CD8-positive, alpha-beta memory T cell (primary cell): ENCODE results near the gene PHF21A. TPM values are rescaled to one million over a fixed set of nuclear protein-coding genes. Genes with fewer than 3 reads are reported as not detected.
A peak's percentile ranks its signal among the peaks of the same experiment; 100 is the strongest.
"Not testable (repeated sequence)": the region's sequence is repeated elsewhere in the genome, so short reads cannot be mapped to it uniquely, and the experiment has no call there.

Source experiments
- CTCF ChIA-PET: fragments of 350-600 bp; sonication (Branson Sonifier 250); formaldehyde crosslinking; loops from one replicate; lab custom pipeline; 2021; ENCODE audit warnings: antibody characterized with exemption; lab: Charles Lee
- POLR2A ChIA-PET: fragments of 350-600 bp; sonication (Branson Sonifier 250); formaldehyde crosslinking; loops from one replicate; lab custom pipeline; 2021; ENCODE audit warnings: antibody characterized with exemption; lab: Charles Lee
- DNase-seq, 5 donors: peaks; one replicate each; pipeline versions ENCODE4 v3.0.0 to v3.0.0-alpha.2; 2020 to 2022; ENCODE audit warnings: mixed read lengths in 1 of 5
- H3K27ac ChIP-seq: one replicate; pipeline ENCODE4 v1.7.0; 2013; ENCODE audit warnings: low read depth, mild to moderate bottlenecking, low read length, moderate library complexity
- H3K27me3 ChIP-seq: 2 replicates; pipeline ENCODE4 v1.7.0; 2013; ENCODE audit warnings: low read length, mild to moderate bottlenecking; ENCODE audit not compliant: insufficient read depth, poor library complexity, severe bottlenecking
- H3K36me3 ChIP-seq: 2 replicates; pipeline ENCODE4 v1.7.0; 2013; ENCODE audit warnings: mild to moderate bottlenecking, low read length, moderate library complexity; ENCODE audit not compliant: insufficient read depth
- H3K4me1 ChIP-seq: 2 replicates; pipeline ENCODE4 v1.7.0; 2013; ENCODE audit warnings: mild to moderate bottlenecking, low read length, moderate library complexity; ENCODE audit not compliant: insufficient read depth
- H3K4me3 ChIP-seq: 2 replicates; pipeline ENCODE4 v1.7.0; 2013; ENCODE audit warnings: mild to moderate bottlenecking, low read length
- H3K9me3 ChIP-seq: 2 replicates; pipeline ENCODE4 v1.7.0; 2013; ENCODE audit warnings: mild to moderate bottlenecking, low read length
- H3K27ac Mint-ChIP-seq, 8 donors: one replicate each; pipeline ENCODE4 v1.8.0; 2020 to 2021; ENCODE audit warnings: mixed read lengths in 8 of 8, mild to moderate bottlenecking in 6 of 8, inconsistent platforms in 3 of 8, moderate library complexity in 3 of 8
- H3K27me3 Mint-ChIP-seq, 2 donors: one replicate each; pipeline ENCODE4 v1.8.0; 2020 to 2021; ENCODE audit warnings: mixed read lengths in 2 of 2, mild to moderate bottlenecking in 1 of 2, moderate library complexity in 1 of 2
- H3K36me3 Mint-ChIP-seq, 3 donors: one replicate each; pipeline ENCODE4 v1.8.0; 2020 to 2021; ENCODE audit warnings: mixed read lengths in 3 of 3, inconsistent platforms in 1 of 3, mild to moderate bottlenecking in 1 of 3
- H3K4me1 Mint-ChIP-seq, 3 donors: one replicate each; pipeline ENCODE4 v1.8.0; 2020 to 2021; ENCODE audit warnings: mixed read lengths in 3 of 3, inconsistent platforms in 1 of 3, mild to moderate bottlenecking in 1 of 3
- H3K4me3 Mint-ChIP-seq, 7 donors: one replicate each; pipeline ENCODE4 v1.8.0; 2020 to 2021; ENCODE audit warnings: mixed read lengths in 7 of 7, mild to moderate bottlenecking in 6 of 7, moderate library complexity in 4 of 7, inconsistent platforms in 2 of 7
- H3K9me3 Mint-ChIP-seq, 5 donors: one replicate each; pipeline ENCODE4 v1.8.0; 2020 to 2022; ENCODE audit warnings: mixed read lengths in 5 of 5, mild to moderate bottlenecking in 3 of 5, moderate library complexity in 2 of 5, inconsistent platforms in 1 of 5
- polyA plus RNA-seq: library from polyadenylated mRNA; unstranded; fragments of 300-500 nt; fragmentation: Illumina TruSeq; gene quantifications from one replicate; pipeline ENCODE4 v1.2.3, GENCODE V29; 2021
- total RNA-seq, 2 experiments: library from RNA; stranded (reverse); gene quantifications; one replicate each; pipeline ENCODE4 v1.2.3, GENCODE V29; 2021

The PHF21A gene
- total and polyA plus RNA-seq, 3 experiments from 2014 or later = 14.1 to 33.5 (median 30.5) TPM

- Histone ChIP-seq H3K27ac (peak overlapping the region; percentile 55), H3K36me3 (no peaks in the 10 kb centered on the region), H3K9me3 (no peaks in the 10 kb centered on the region), H3K4me3 (no peak overlapping the region), H3K4me1 (peaks cover 9% of the 10 kb centered on the region), H3K27me3 (no peaks in the 10 kb centered on the region)
- no peaks in the 10 kb centered on the region for H3K27me3 Mint-ChIP-seq
- H3K4me1 Mint-ChIP-seq = peaks cover 14 to 45% (median 28%) of the 10 kb centered on the region in 3 donors
- H3K27ac Mint-ChIP-seq = peak overlapping the region in 2 of 8 donors; percentile 17 to 82
- CTCF ChIA-PET = interaction anchor here (1.0 to 1.6 kb wide), 2 partner anchors 27 to 29 kb away, joined by 3 to 4 read pairs; no protein-coding TSS in a partner anchor
- no peak overlapping the region for H3K4me3 Mint-ChIP-seq
- peaks cover 0 to 3% (median 0%) of the 10 kb centered on the region in 3 donors for H3K36me3 Mint-ChIP-seq
- DNase-seq = no peak
- no peaks in the 10 kb centered on the region for H3K9me3 Mint-ChIP-seq
- POLR2A ChIA-PET = no interaction called here
Observed at GRCh38 chr11:45993531-45994001, 127.7 kb downstream of the PHF21A start.

GRCh38 chr11:45988921-45989320 is 132.3 kb downstream of the PHF21A start:
- Mint-ChIP-seq H3K36me3 (peaks cover 0 to 3% (median under 1%) of the 10 kb centered on the region in 3 donors), H3K27ac (peak overlapping the region in 1 of 8 donors; percentile 40), H3K27me3 (no peaks in the 10 kb centered on the region), H3K9me3 (no peaks in the 10 kb centered on the region), H3K4me3 (no peak overlapping the region), H3K4me1 (peaks cover 27 to 58% (median 42%) of the 10 kb centered on the region in 3 donors)
- Histone ChIP-seq H3K27ac (no peak overlapping the region), H3K27me3 (no peaks in the 10 kb centered on the region), H3K4me3 (no peak overlapping the region), H3K36me3 (no peaks in the 10 kb centered on the region), H3K9me3 (no peaks in the 10 kb centered on the region), H3K4me1 (peaks cover 9% of the 10 kb centered on the region)
- POLR2A ChIA-PET = no interaction called here
- CTCF ChIA-PET = interaction anchor here (0.8 kb wide), 1 partner anchor 13 kb away, joined by 4 read pairs; no protein-coding TSS in a partner anchor
- DNase-seq = no peak

GRCh38 chr11:45985212-45985611 is 136.0 kb downstream of the PHF21A start:
- H3K9me3 ChIP-seq = no peaks in the 10 kb centered on the region
- Mint-ChIP-seq H3K27me3 (no peaks in the 10 kb centered on the region), H3K4me1 (peaks cover 28 to 53% (median 41%) of the 10 kb centered on the region in 3 donors), H3K9me3 (no peaks in the 10 kb centered on the region), H3K4me3 (no peak overlapping the region), H3K36me3 (peaks cover 0 to 1% (median 0%) of the 10 kb centered on the region in 3 donors), H3K27ac (peak overlapping the region in 5 of 8 donors; percentile 3 to 92 (median 49))
- no peaks in the 10 kb centered on the region for H3K4me1 ChIP-seq
- CTCF ChIA-PET = no interaction called here
- no peak overlapping the region for H3K4me3 ChIP-seq
- no peak for DNase-seq
- no peak overlapping the region for H3K27ac ChIP-seq
- no peaks in the 10 kb centered on the region for H3K36me3 ChIP-seq
- no peaks in the 10 kb centered on the region for H3K27me3 ChIP-seq
- POLR2A ChIA-PET = no interaction called here

- Histone ChIP-seq H3K4me1 (no peaks in the 10 kb centered on the region), H3K9me3 (no peaks in the 10 kb centered on the region), H3K27ac (no peak overlapping the region), H3K4me3 (no peak overlapping the region), H3K36me3 (peaks cover 6% of the 10 kb centered on the region), H3K27me3 (no peaks in the 10 kb centered on the region)
- Mint-ChIP-seq H3K27me3 (no peaks in the 10 kb centered on the region), H3K4me1 (peaks cover 27 to 53% (median 40%) of the 10 kb centered on the region in 3 donors), H3K4me3 (no peak overlapping the region), H3K9me3 (no peaks in the 10 kb centered on the region), H3K27ac (peak overlapping the region in 1 of 8 donors; percentile 3), H3K36me3 (peaks cover 0 to 9% (median 5%) of the 10 kb centered on the region in 3 donors)
- CTCF ChIA-PET = interaction anchor here (2.7 kb wide), 1 partner anchor 19 kb away, joined by 17 read pairs; no protein-coding TSS in a partner anchor
- DNase-seq = no peak
- POLR2A ChIA-PET = no interaction called here
Observed at GRCh38 chr11:45984192-45984591, 137.1 kb downstream of the PHF21A start.

- Histone ChIP-seq H3K27me3 (no peaks in the 10 kb centered on the region), H3K9me3 (no peaks in the 10 kb centered on the region), H3K36me3 (peaks cover 11% of the 10 kb centered on the region), H3K27ac (no peak overlapping the region), H3K4me1 (no peaks in the 10 kb centered on the region), H3K4me3 (no peak overlapping the region)
- no peaks in the 10 kb centered on the region for H3K9me3 Mint-ChIP-seq
- no peak for DNase-seq
- ChIA-PET CTCF (interaction anchor here (0.9 to 2.7 kb wide), 2 partner anchors 18 to 23 kb away, joined by 3 to 17 read pairs; no protein-coding TSS in a partner anchor), POLR2A (interaction anchor here (0.6 kb wide), 1 partner anchor 18 kb away, joined by 3 read pairs; no protein-coding TSS in a partner anchor)
- H3K36me3 Mint-ChIP-seq = peaks cover 0 to 15% (median 6%) of the 10 kb centered on the region in 3 donors
- no peak overlapping the region for H3K4me3 Mint-ChIP-seq
- peak overlapping the region in 2 of 8 donors; percentile 7 to 77 for H3K27ac Mint-ChIP-seq
- H3K27me3 Mint-ChIP-seq = no peaks in the 10 kb centered on the region
- peaks cover 27 to 53% (median 40%) of the 10 kb centered on the region in 3 donors for H3K4me1 Mint-ChIP-seq
Observed at GRCh38 chr11:45983471-45983845, 137.8 kb downstream of the PHF21A start.

GRCh38 chr11:45982656-45983470 is 138.4 kb downstream of the PHF21A start:
- Mint-ChIP-seq H3K27ac (peak overlapping the region in 5 of 8 donors; percentile 15 to 72 (median 29)), H3K27me3 (no peaks in the 10 kb centered on the region), H3K9me3 (no peaks in the 10 kb centered on the region), H3K4me1 (peaks cover 26 to 50% (median 40%) of the 10 kb centered on the region in 3 donors), H3K36me3 (peaks cover 0 to 20% (median 7%) of the 10 kb centered on the region in 3 donors), H3K4me3 (no peak overlapping the region)
- CTCF ChIA-PET = interaction anchor here (0.9 to 2.7 kb wide), 2 partner anchors 18 to 24 kb away, joined by 3 to 17 read pairs; no protein-coding TSS in a partner anchor
- no peak for DNase-seq
- H3K36me3 ChIP-seq = peaks cover 12% of the 10 kb centered on the region
- no peak overlapping the region for H3K27ac ChIP-seq
- no peaks in the 10 kb centered on the region for H3K27me3 ChIP-seq
- POLR2A ChIA-PET = interaction anchor here (0.7 kb wide), 1 partner anchor 68 kb away, joined by 3 read pairs; no protein-coding TSS in a partner anchor
- no peak overlapping the region for H3K4me3 ChIP-seq
- no peaks in the 10 kb centered on the region for H3K9me3 ChIP-seq
- no peaks in the 10 kb centered on the region for H3K4me1 ChIP-seq

GRCh38 chr11:45981826-45982225 is 139.4 kb downstream of the PHF21A start:
- POLR2A ChIA-PET, H3K4me3 Mint-ChIP-seq, H3K4me3 ChIP-seq, H3K27ac Mint-ChIP-seq, H3K27me3 ChIP-seq, DNase-seq, H3K9me3 ChIP-seq, H3K27ac ChIP-seq, H3K9me3 Mint-ChIP-seq, H3K4me1 ChIP-seq, H3K27me3 Mint-ChIP-seq: not testable (repeated sequence)
- H3K36me3 Mint-ChIP-seq = peaks cover 0 to 27% (median 9%) of the 10 kb centered on the region in 3 donors
- H3K4me1 Mint-ChIP-seq = peaks cover 25 to 48% (median 40%) of the 10 kb centered on the region in 3 donors
- CTCF ChIA-PET = interaction anchor here (2.7 kb wide), 1 partner anchor 17 kb away, joined by 17 read pairs; no protein-coding TSS in a partner anchor
- H3K36me3 ChIP-seq = peaks cover 12% of the 10 kb centered on the region
